Measurements from ENCODE around the gene MYO3B.

Gene MYO3B

GRCh38 chr2:170336916-170337315 is 159.0 kb downstream of the MYO3B start:
- no peak for TF ChIP-seq ZFX (IDR thresholded peaks at IDR 0.05; ENCODE audit: borderline replicate concordance)
- no peak for TF ChIP-seq CTCF (IDR thresholded peaks at IDR 0.05)
- no peak overlapping the region for H3K27ac ChIP-seq

- TF ChIP-seq CTCF (IDR thresholded peaks at IDR 0.05) (no peak), ZFX (IDR thresholded peaks at IDR 0.05; ENCODE audit: borderline replicate concordance) (no peak)
- no peak overlapping the region for H3K27ac ChIP-seq
These were observed 161.4 kb downstream of the MYO3B start for GRCh38 chr2:170339322-170339721.

GRCh38 chr2:170339750-170340692 is 162.1 kb downstream of the MYO3B start:
- TF ChIP-seq CTCF (IDR thresholded peaks at IDR 0.05) (no peak), ZFX (IDR thresholded peaks at IDR 0.05; ENCODE audit: borderline replicate concordance) (no peak)
- H3K27ac ChIP-seq: no peak overlapping the region

- TF ChIP-seq CTCF (IDR thresholded peaks at IDR 0.05) (no peak), ZFX (IDR thresholded peaks at IDR 0.05; ENCODE audit: borderline replicate concordance) (no peak)
- no peak overlapping the region for H3K27ac ChIP-seq
These were observed 162.7 kb downstream of the MYO3B start for GRCh38 chr2:170340693-170341068.

- no peak for TF ChIP-seq CTCF (IDR thresholded peaks at IDR 0.05)
- TF ChIP-seq ZFX (IDR thresholded peaks at IDR 0.05; ENCODE audit: borderline replicate concordance): no peak
These were observed 164.0 kb downstream of the MYO3B start for GRCh38 chr2:170341684-170342623.

GRCh38 chr2:170344663-170345346 is 166.9 kb downstream of the MYO3B start:
- TF ChIP-seq CTCF (IDR thresholded peaks at IDR 0.05) (no peak), ZFX (IDR thresholded peaks at IDR 0.05; ENCODE audit: borderline replicate concordance) (no peak)
- no peak overlapping the region for H3K27ac ChIP-seq

More at GRCh38 chr2:170341684-170342623, 164.0 kb downstream of the MYO3B start:
- no peak overlapping the region for H3K27ac ChIP-seq
